Effector memory CD4-positive, alpha-beta T cell (primary cell): ENCODE data around the gene NISCH.

Source experiments
- DNase-seq, 3 donors: peaks; one replicate each; pipeline ENCODE4 v3.0.0-alpha.2; 2020
- H3K27ac ChIP-seq: 2 replicates; pipeline ENCODE4 v1.7.0; 2013; ENCODE audit warnings: mild to moderate bottlenecking, low read length, moderate library complexity; ENCODE audit not compliant: insufficient read depth, poor library complexity, severe bottlenecking
- H3K27me3 ChIP-seq: replicated peaks from 2 replicates; pipeline ENCODE4 v1.7.0; 2013; ENCODE audit warnings: mild to moderate bottlenecking, low read length; ENCODE audit not compliant: insufficient read depth, control insufficient read depth, poor library complexity, severe bottlenecking
- H3K36me3 ChIP-seq: 2 replicates; pipeline ENCODE4 v1.7.0; 2013; ENCODE audit warnings: mild to moderate bottlenecking, low read length, moderate library complexity; ENCODE audit not compliant: control insufficient read depth, insufficient read depth
- H3K4me1 ChIP-seq: 2 replicates; pipeline ENCODE4 v1.7.0; 2013; ENCODE audit warnings: low read length, mild to moderate bottlenecking; ENCODE audit not compliant: control insufficient read depth, insufficient read depth, poor library complexity, severe bottlenecking
- H3K4me3 ChIP-seq: 2 replicates; pipeline ENCODE4 v1.7.0; 2013; ENCODE audit warnings: low read length, low read depth, mild to moderate bottlenecking; ENCODE audit not compliant: insufficient read depth, poor library complexity, severe bottlenecking
- H3K9me3 ChIP-seq: 2 replicates; pipeline ENCODE4 v1.7.0; 2013; ENCODE audit warnings: mild to moderate bottlenecking, low read length, moderate library complexity; ENCODE audit not compliant: control insufficient read depth

NISCH gene

GRCh38 chr3:52532838-52533622 is 77.6 kb downstream of the NISCH start:
- no peaks in the 10 kb centered on the region for H3K9me3 ChIP-seq
- no peaks in the 10 kb centered on the region for H3K36me3 ChIP-seq
- no peak overlapping the region for H3K27ac ChIP-seq
- no peaks in the 10 kb centered on the region for H3K27me3 ChIP-seq
- DNase-seq: no peak
- peaks cover 19% of the 10 kb centered on the region for H3K4me1 ChIP-seq
- peak overlapping the region; percentile 64 for H3K4me3 ChIP-seq

GRCh38 chr3:52533623-52534280 is 78.3 kb downstream of the NISCH start, which contains the start of gene NT5DC2:
TSS of gene NT5DC2 (minus strand) at chr3:52533857. CDS start at chr3:52533737, 120 bp downstream.
- no peaks in the 10 kb centered on the region for H3K27me3 ChIP-seq
- no peak within 1 kb of the TSS for H3K27ac ChIP-seq
- H3K9me3 ChIP-seq: no peaks in the 10 kb centered on the region
- DNase-seq: peak; percentile 41 to 54 (median 41)
- no peaks in the 10 kb centered on the region for H3K36me3 ChIP-seq
- H3K4me3 ChIP-seq: peak within 1 kb of the TSS; percentile 64
- H3K4me1 ChIP-seq: peaks cover 26% of the 10 kb centered on the region

- Histone ChIP-seq H3K27ac (no peak overlapping the region), H3K27me3 (no peaks in the 10 kb centered on the region), H3K4me1 (peaks cover 32% of the 10 kb centered on the region), H3K9me3 (no peaks in the 10 kb centered on the region), H3K4me3 (peak overlapping the region; percentile 45), H3K36me3 (no peaks in the 10 kb centered on the region)
- DNase-seq: no peak
Observed at GRCh38 chr3:52534281-52535183, 79.1 kb downstream of the NISCH start.

- peaks cover 32% of the 10 kb centered on the region for H3K4me1 ChIP-seq
- no peak for DNase-seq
- H3K4me3 ChIP-seq: peak overlapping the region; percentile 7
- no peaks in the 10 kb centered on the region for H3K9me3 ChIP-seq
- no peak overlapping the region for H3K27ac ChIP-seq
- H3K27me3 ChIP-seq: no peaks in the 10 kb centered on the region
- H3K36me3 ChIP-seq: peaks cover 4% of the 10 kb centered on the region
Observed at GRCh38 chr3:52535411-52536111, 80.2 kb downstream of the NISCH start.

- H3K4me1 ChIP-seq: peaks cover 32% of the 10 kb centered on the region
Observed at GRCh38 chr3:52536112-52536368, 80.6 kb downstream of the NISCH start.

GRCh38 chr3:52536369-52537164 is 81.2 kb downstream of the NISCH start, which contains the start of gene UQCC5:
TSS of gene UQCC5 (plus strand) at chr3:52536605. CDS start at chr3:52536756, 151 bp downstream.
- Histone ChIP-seq H3K27ac (peak within 1 kb of the TSS; percentile 80), H3K4me1 (peaks cover 32% of the 10 kb centered on the region), H3K4me3 (peak within 1 kb of the TSS; percentile 72), H3K36me3 (peaks cover 6% of the 10 kb centered on the region), H3K27me3 (no peaks in the 10 kb centered on the region), H3K9me3 (no peaks in the 10 kb centered on the region)
- DNase-seq: peak; percentile 94 to 96 (median 96)

More at GRCh38 chr3:52536112-52536368, 80.6 kb downstream of the NISCH start:
- Histone ChIP-seq H3K36me3 (peaks cover 6% of the 10 kb centered on the region), H3K9me3 (no peaks in the 10 kb centered on the region), H3K27me3 (no peaks in the 10 kb centered on the region), H3K4me3 (peak overlapping the region; percentile 7), H3K27ac (no peak overlapping the region)
- DNase-seq: no peak

- peak overlapping the region; percentile 80 for H3K27ac ChIP-seq
- no peak for DNase-seq
- H3K27me3 ChIP-seq: no peaks in the 10 kb centered on the region
- peak overlapping the region; percentile 72 for H3K4me3 ChIP-seq
- peaks cover 32% of the 10 kb centered on the region for H3K4me1 ChIP-seq
- H3K36me3 ChIP-seq: peaks cover 6% of the 10 kb centered on the region
- H3K9me3 ChIP-seq: no peaks in the 10 kb centered on the region
Observed at GRCh38 chr3:52537165-52537620, 81.8 kb downstream of the NISCH start.

GRCh38 chr3:52537726-52538421 is 82.5 kb downstream of the NISCH start:
- peak overlapping the region; percentile 72 for H3K4me3 ChIP-seq

More at GRCh38 chr3:52537726-52538421, 82.5 kb downstream of the NISCH start:
- no peak overlapping the region for H3K27ac ChIP-seq
- peaks cover 6% of the 10 kb centered on the region for H3K36me3 ChIP-seq
- H3K4me1 ChIP-seq: peaks cover 26% of the 10 kb centered on the region
- no peaks in the 10 kb centered on the region for H3K9me3 ChIP-seq
- DNase-seq: no peak
- no peaks in the 10 kb centered on the region for H3K27me3 ChIP-seq
